Measurements from ENCODE around the gene CDH4. TPM values are rescaled to one million over a fixed set of nuclear protein-coding genes. Genes with fewer than 3 reads are reported as not detected.
A peak's percentile ranks its signal among the peaks of the same experiment; 100 is the strongest.

Gene CDH4
- total and polyA plus RNA-seq, 10 donors = 0.30 to 20.1 (median 7.7) TPM

DNA sequence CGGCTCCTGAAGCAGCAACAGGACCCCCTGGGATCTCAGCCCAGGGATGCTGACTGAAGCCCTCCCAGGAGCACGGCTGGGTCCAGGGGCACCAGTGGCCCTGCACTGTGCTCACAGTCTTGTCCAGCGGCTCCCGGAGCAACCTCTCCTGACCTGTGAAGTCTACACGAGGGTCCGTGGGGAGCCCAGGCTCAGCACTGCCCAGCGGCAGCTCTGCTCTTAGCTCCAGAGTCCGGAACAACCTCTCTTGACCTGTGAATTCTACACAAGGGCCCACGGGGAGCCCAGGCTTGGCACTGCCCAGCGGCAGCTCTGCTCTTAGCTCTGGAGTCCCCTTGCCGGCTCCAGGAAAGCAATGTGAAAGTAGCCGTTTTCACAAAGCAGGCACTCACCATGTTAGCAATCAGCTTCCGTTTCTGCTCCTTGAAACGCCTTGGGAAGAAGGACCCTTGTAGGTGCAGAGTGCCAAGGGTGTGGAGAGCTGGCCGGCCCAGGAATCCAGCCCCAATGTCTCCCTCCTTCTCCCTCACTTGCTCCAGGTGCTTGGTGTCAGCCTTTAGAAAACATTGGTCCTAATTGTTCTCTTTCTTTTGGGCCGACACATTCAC is 310.9 kb downstream of the CDH4 start:
- H3K9me3 ChIP-seq = peaks cover 0 to 46% (median 0%) of the 10 kb centered on the region in 8 donors
- intact Hi-C loops (cut with DNase I; ENCODE audit: low total_unique reads) = no loop called here
- TF ChIP-seq, protein P1, sequence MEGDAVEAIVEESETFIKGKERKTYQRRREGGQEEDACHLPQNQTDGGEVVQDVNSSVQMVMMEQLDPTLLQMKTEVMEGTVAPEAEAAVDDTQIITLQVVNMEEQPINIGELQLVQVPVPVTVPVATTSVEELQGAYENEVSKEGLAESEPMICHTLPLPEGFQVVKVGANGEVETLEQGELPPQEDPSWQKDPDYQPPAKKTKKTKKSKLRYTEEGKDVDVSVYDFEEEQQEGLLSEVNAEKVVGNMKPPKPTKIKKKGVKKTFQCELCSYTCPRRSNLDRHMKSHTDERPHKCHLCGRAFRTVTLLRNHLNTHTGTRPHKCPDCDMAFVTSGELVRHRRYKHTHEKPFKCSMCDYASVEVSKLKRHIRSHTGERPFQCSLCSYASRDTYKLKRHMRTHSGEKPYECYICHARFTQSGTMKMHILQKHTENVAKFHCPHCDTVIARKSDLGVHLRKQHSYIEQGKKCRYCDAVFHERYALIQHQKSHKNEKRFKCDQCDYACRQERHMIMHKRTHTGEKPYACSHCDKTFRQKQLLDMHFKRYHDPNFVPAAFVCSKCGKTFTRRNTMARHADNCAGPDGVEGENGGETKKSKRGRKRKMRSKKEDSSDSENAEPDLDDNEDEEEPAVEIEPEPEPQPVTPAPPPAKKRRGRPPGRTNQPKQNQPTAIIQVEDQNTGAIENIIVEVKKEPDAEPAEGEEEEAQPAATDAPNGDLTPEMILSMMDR (IDR thresholded peaks at IDR 0.05 in 8 of 11, conservative IDR thresholded peaks at IDR 0.05 in 3 of 11) = no peak
- TF ChIP-seq POLR2AphosphoS5 (IDR thresholded peaks at IDR 0.05) (no peak), POLR2A (IDR thresholded peaks at IDR 0.05) (no peak)
- H3K27ac ChIP-seq = no peak overlapping the region
- no peaks in the 10 kb centered on the region for H3K27me3 ChIP-seq (replicated peaks in 1 of 7)
- H3K36me3 ChIP-seq = no peaks in the 10 kb centered on the region
- DNase-seq = peak; percentile 60
- 75 to 80% (median 75%) methylated on average over 7 to 16 of the region's 16 CpGs for WGBS, 5 donors
- H3K4me3 ChIP-seq = no peak overlapping the region
- no peaks in the 10 kb centered on the region for H3K4me1 ChIP-seq

DNA sequence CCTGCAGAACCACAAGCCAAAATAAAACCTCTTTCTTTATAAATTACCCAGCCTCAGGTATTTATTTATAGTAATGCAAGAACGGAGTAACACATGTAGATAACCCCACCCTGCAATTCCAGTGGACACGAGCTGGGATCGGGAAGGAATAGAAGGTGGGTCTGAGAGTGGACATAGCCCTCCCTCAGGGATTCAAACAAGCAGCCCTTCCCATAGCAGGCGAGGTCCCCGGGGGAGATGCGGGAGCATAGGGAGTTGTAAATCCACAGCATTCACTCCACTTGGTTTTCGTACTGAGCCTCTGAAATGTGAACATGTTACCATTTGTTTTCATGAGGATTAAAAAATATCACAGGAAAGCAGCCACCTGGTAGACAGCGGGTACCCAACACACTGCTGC is 312.6 kb downstream of the CDH4 start:
- DNase-seq = peak; percentile 32
- Histone ChIP-seq H3K4me3 (no peak overlapping the region), H3K4me1 (no peaks in the 10 kb centered on the region), H3K9me3 (peaks cover 0 to 38% (median 0%) of the 10 kb centered on the region in 8 donors), H3K36me3 (no peaks in the 10 kb centered on the region), H3K27ac (no peak overlapping the region), H3K27me3 (replicated peaks in 1 of 7) (no peaks in the 10 kb centered on the region)
- TF ChIP-seq, protein P1 (IDR thresholded peaks at IDR 0.05 in 8 of 11, conservative IDR thresholded peaks at IDR 0.05 in 3 of 11) = no peak
- TF ChIP-seq POLR2A (IDR thresholded peaks at IDR 0.05) = no peak
- 78 to 92% (median 90%) methylated on average over 7 to 8 of the region's 8 CpGs for WGBS, 5 donors
- intact Hi-C loops (cut with DNase I; ENCODE audit: low total_unique reads) = no loop called here

DNA sequence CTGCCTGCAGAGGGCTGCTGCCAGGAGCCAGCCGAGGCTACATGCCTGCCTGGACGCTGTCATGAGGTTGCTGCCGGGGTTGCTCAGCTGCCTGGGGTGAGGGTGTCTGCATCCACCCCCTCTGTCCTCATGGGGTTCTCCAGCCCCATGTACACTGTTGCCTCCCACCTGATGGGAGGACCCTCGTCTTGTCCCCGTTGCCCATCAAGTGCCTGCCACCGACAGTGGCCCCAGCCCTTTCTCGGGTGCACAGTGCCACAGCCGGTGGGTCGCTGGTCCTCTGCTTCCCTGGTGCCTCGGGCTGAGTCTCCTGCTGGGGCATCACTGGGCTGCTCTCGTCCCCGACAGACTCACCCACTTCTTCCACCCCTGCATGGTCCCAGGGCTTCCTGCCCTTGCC is 313.7 kb downstream of the CDH4 start:
- Histone ChIP-seq H3K27ac (no peak overlapping the region), H3K4me3 (no peak overlapping the region), H3K9me3 (peaks cover 0 to 29% (median 0%) of the 10 kb centered on the region in 8 donors), H3K4me1 (no peaks in the 10 kb centered on the region), H3K27me3 (replicated peaks in 1 of 7) (no peaks in the 10 kb centered on the region), H3K36me3 (no peaks in the 10 kb centered on the region)
- intact Hi-C loops (cut with DNase I; ENCODE audit: low total_unique reads) = no loop called here
- no peak for TF ChIP-seq POLR2A (IDR thresholded peaks at IDR 0.05)
- TF ChIP-seq, protein P1 (IDR thresholded peaks at IDR 0.05 in 8 of 11, conservative IDR thresholded peaks at IDR 0.05 in 3 of 11) = no peak
- no peak for TF ChIP-seq POLR2AphosphoS5 (IDR thresholded peaks at IDR 0.05)
- DNase-seq = peak; percentile 56
- WGBS, 5 donors = 86 to 90% (median 89%) methylated on average over 12 of the region's 12 CpGs

DNA sequence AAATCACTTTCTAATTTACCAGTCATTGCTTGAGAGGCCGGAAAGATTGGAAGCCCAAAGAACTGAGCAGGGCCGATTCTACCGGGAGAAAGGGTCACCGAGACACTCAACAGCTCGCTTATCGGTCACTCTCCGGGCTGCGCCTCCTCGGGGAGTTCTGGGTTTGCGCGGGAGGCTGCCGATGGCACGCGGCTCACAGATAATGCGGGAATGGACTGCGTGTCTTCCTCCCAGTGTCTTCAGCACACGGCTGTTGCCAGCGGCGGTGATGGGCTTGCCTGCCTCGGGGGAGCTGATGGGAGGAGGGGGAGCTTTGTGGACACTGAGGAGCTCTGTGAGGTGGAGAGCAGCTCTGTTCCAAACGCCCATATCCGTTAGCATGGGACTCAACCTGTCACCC is 314.6 kb downstream of the CDH4 start:
- H3K27me3 ChIP-seq (replicated peaks in 1 of 7) = no peaks in the 10 kb centered on the region
- intact Hi-C loops (cut with DNase I; ENCODE audit: low total_unique reads) = no loop called here
- H3K4me3 ChIP-seq = no peak overlapping the region
- H3K9me3 ChIP-seq = peaks cover 0 to 22% (median 0%) of the 10 kb centered on the region in 8 donors
- no peak for TF ChIP-seq POLR2AphosphoS5 (IDR thresholded peaks at IDR 0.05)
- TF ChIP-seq POLR2A (IDR thresholded peaks at IDR 0.05) = no peak
- TF ChIP-seq, protein P1 (IDR thresholded peaks at IDR 0.05 in 8 of 11, conservative IDR thresholded peaks at IDR 0.05 in 3 of 11) = no peak
- peak; percentile 39 for DNase-seq
- no peaks in the 10 kb centered on the region for H3K36me3 ChIP-seq
- H3K27ac ChIP-seq = no peak overlapping the region
- H3K4me1 ChIP-seq = no peaks in the 10 kb centered on the region
- whole genome bisulfite sequencing, 5 donors = 78 to 90% (median 85%) methylated on average over 22 of the region's 22 CpGs
